CD4-positive, alpha-beta memory T cell (primary cell): Measurements from ENCODE around the gene FMNL1. TPM values are rescaled to one million over a fixed set of nuclear protein-coding genes. Genes with fewer than 3 reads are reported as not detected.

Source experiments
- CTCF ChIA-PET: fragments of 350-600 bp; sonication (Branson Sonifier 250); formaldehyde crosslinking; loops from one replicate; lab custom pipeline; 2021; ENCODE audit warnings: inconsistent platforms; ENCODE audit not compliant: partially characterized antibody; lab: Charles Lee
- POLR2A ChIA-PET: fragments of 350-600 bp; sonication (Branson Sonifier 250); formaldehyde crosslinking; loops from one replicate; lab custom pipeline; 2021; ENCODE audit not compliant: partially characterized antibody; lab: Charles Lee
- DNase-seq, 5 donors: peaks; one replicate each; pipeline versions ENCODE4 v3.0.0 to v3.0.0-alpha.2; 2020 to 2022; ENCODE audit warnings: mixed read lengths in 1 of 5
- H3K27ac ChIP-seq: one replicate; pipeline ENCODE4 v1.7.0; 2013; ENCODE audit warnings: low read depth, low read length
- H3K27me3 ChIP-seq: 2 replicates; pipeline ENCODE4 v1.7.0; 2013; ENCODE audit warnings: mild to moderate bottlenecking, low read length, moderate library complexity; ENCODE audit not compliant: insufficient read depth
- H3K36me3 ChIP-seq: 2 replicates; pipeline ENCODE4 v1.7.0; 2013; ENCODE audit warnings: mild to moderate bottlenecking, low read length, moderate library complexity; ENCODE audit not compliant: insufficient read depth
- H3K4me1 ChIP-seq: 2 replicates; pipeline ENCODE4 v1.7.0; 2013; ENCODE audit warnings: mild to moderate bottlenecking, low read length, moderate library complexity; ENCODE audit not compliant: insufficient read depth
- H3K4me3 ChIP-seq, 2 donors: one replicate each; pipeline ENCODE4 v1.7.0; 2013; ENCODE audit warnings: low read length in 2 of 2, mild to moderate bottlenecking in 1 of 2
- H3K9me3 ChIP-seq, 2 donors: one replicate each; pipeline ENCODE4 v1.7.0; 2013; ENCODE audit warnings: low read length in 2 of 2, control low read depth in 1 of 2; ENCODE audit not compliant: control insufficient read depth in 1 of 2
- H3K27ac Mint-ChIP-seq, 7 donors: one replicate each; pipeline ENCODE4 v1.8.0; 2020 to 2021; ENCODE audit warnings: mixed read lengths in 7 of 7, mild to moderate bottlenecking in 6 of 7, inconsistent platforms in 3 of 7, moderate library complexity in 3 of 7
- H3K27me3 Mint-ChIP-seq, 2 donors: one replicate each; pipeline ENCODE4 v1.8.0; 2020 to 2021; ENCODE audit warnings: mixed read lengths in 2 of 2
- H3K36me3 Mint-ChIP-seq, 2 donors: one replicate each; pipeline ENCODE4 v1.8.0; 2020 to 2021; ENCODE audit warnings: mixed read lengths in 2 of 2, inconsistent platforms in 1 of 2, mild to moderate bottlenecking in 1 of 2
- H3K4me1 Mint-ChIP-seq, 4 donors: one replicate each; pipeline ENCODE4 v1.8.0; 2020 to 2021; ENCODE audit warnings: mixed read lengths in 4 of 4, mild to moderate bottlenecking in 1 of 4
- H3K4me3 Mint-ChIP-seq, 8 donors: one replicate each; pipeline ENCODE4 v1.8.0; 2020 to 2021; ENCODE audit warnings: mixed read lengths in 8 of 8, mild to moderate bottlenecking in 7 of 8, moderate library complexity in 6 of 8, inconsistent platforms in 3 of 8
- H3K9me3 Mint-ChIP-seq, 8 donors: one replicate each; pipeline ENCODE4 v1.8.0; 2020 to 2021; ENCODE audit warnings: mixed read lengths in 8 of 8, mild to moderate bottlenecking in 5 of 8, inconsistent platforms in 3 of 8, moderate library complexity in 1 of 8
- intact Hi-C: fragments of 100-400 bp; cut with micrococcal nuclease; formaldehyde crosslinking; loops from one replicate; pipeline ENCODE4 v1.15.1; 2023
- polyA plus RNA-seq, 2 donors: library from polyadenylated mRNA; unstranded; fragments of 300-500 nt; fragmentation: Illumina TruSeq; gene quantifications; one replicate each; pipeline ENCODE4 v1.2.3, GENCODE V29; 2021
- total RNA-seq, 2 experiments: library from RNA; stranded (reverse); gene quantifications; one replicate each; pipeline ENCODE4 v1.2.3, GENCODE V29; 2021

Gene FMNL1
- total and polyA plus RNA-seq, 4 experiments from 2014 or later, result 8.1 to 405 (median 234) TPM

DNA sequence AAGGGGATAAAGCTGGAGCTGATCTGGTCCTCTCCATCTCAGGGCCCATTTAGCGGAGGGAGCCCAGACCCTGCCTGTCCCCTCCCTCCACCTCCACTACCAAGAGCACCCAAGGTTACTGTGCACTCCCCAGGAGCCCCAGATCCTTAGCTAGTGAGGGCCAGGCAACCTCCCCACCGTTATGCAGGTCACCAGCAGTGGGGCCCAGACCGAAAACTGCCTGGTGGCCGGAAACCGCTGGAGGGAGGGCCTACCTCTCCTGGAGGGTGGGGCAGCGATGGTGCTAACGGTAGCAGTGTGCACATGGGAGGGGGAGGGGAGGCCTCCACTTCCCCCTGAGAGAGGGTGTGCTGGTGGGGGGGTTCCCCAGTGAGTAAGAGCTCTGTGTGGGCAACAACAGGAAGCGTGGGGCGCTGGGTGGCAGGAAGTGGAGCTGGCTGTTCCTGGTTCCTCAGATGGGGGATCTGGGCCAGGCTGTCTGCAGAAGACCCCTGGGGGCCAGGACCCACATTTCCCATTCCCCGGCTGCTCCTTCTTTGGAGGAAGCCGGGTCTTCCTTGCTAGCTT, 4.4 kb downstream of the FMNL1 start:
- peaks cover 9 to 51% of the 10 kb centered on the region in 2 donors for H3K36me3 Mint-ChIP-seq
- H3K4me1 ChIP-seq, result peaks cover 69% of the 10 kb centered on the region

DNA sequence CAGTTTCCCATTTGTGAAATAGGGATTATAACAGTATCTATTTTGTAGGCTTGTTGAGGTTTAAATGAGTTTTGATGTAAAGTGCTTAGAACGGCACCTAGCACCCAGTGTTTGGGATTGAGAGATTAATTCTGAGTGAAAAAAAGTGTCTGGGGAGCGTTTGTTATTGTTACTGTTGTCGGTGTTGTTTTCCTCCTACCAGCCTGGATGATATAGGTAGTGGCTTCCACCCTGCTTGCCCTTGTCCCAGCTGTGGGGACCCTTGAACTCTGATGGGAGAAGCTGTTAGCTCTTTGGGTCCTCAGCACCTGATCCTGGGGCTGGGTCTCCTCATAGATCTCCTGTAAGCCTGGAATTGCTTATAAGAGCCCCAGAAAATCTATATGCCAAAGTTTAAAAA, 4.9 kb downstream of the FMNL1 start:
- intact Hi-C loops, result loop anchor here (1.0 to 5.0 kb wide), 6 partner anchors 9 to 966 kb away; partner anchors contain the start of genes HEXIM1, KANSL1 and MAP3K14
- CTCF ChIA-PET, result interaction anchor here (0.6 to 14.0 kb wide), 10 partner anchors 8 to 161 kb away, joined by 3 to 449 read pairs (median 9); partner anchors contain the start of genes ACBD4 and FMNL1
- Mint-ChIP-seq H3K4me1 (peaks cover 30 to 89% (median 52%) of the 10 kb centered on the region in 4 donors), H3K27ac (peak overlapping the region; percentile 99 to 100 (median 100)), H3K27me3 (no peaks in the 10 kb centered on the region), H3K9me3 (no peaks in the 10 kb centered on the region), H3K36me3 (peaks cover 9 to 53% of the 10 kb centered on the region in 2 donors), H3K4me3 (peak overlapping the region; percentile 96 to 100 (median 99))
- DNase-seq, result no peak
- Histone ChIP-seq H3K4me3 (peak overlapping the region; percentile 43 to 74), H3K27ac (peak overlapping the region; percentile 97), H3K36me3 (peaks cover under 1% of the 10 kb centered on the region), H3K4me1 (peaks cover 74% of the 10 kb centered on the region), H3K27me3 (no peaks in the 10 kb centered on the region), H3K9me3 (no peaks in the 10 kb centered on the region)
- POLR2A ChIA-PET, result interaction anchor here (0.5 to 24.4 kb wide), 19 partner anchors 9 to 768 kb away, joined by 3 to 1143 read pairs (median 5); partner anchors contain the start of genes ACBD4, HEXIM1, HEXIM2 and MAP3K14

More for the DNA sequence above, 4.4 kb downstream of the FMNL1 start:
- no peaks in the 10 kb centered on the region for H3K27me3 Mint-ChIP-seq
- Histone ChIP-seq H3K9me3 (no peaks in the 10 kb centered on the region), H3K36me3 (no peaks in the 10 kb centered on the region), H3K27ac (peak overlapping the region; percentile 97), H3K4me3 (peak overlapping the region; percentile 43 to 74), H3K27me3 (no peaks in the 10 kb centered on the region)
- no peaks in the 10 kb centered on the region for H3K9me3 Mint-ChIP-seq
- ChIA-PET CTCF (interaction anchor here (0.6 to 4.1 kb wide), 10 partner anchors 10 to 161 kb away, joined by 3 to 56 read pairs (median 5); partner anchors contain the start of gene ACBD4), POLR2A (interaction anchor here (0.5 to 24.4 kb wide), 21 partner anchors 9 to 768 kb away, joined by 3 to 1143 read pairs (median 5); partner anchors contain the start of genes ACBD4, HEXIM1, HEXIM2 and MAP3K14)
- H3K4me1 Mint-ChIP-seq, result peaks cover 30 to 85% (median 50%) of the 10 kb centered on the region in 4 donors
- peak overlapping the region; percentile 96 to 100 (median 99) for H3K4me3 Mint-ChIP-seq
- intact Hi-C loops, result loop anchor here (1.0 to 5.0 kb wide), 6 partner anchors 9 to 966 kb away; partner anchors contain the start of genes HEXIM1, KANSL1 and MAP3K14
- peak overlapping the region; percentile 99 to 100 (median 100) for H3K27ac Mint-ChIP-seq
- peak; percentile 93 to 99 (median 94) for DNase-seq

DNA sequence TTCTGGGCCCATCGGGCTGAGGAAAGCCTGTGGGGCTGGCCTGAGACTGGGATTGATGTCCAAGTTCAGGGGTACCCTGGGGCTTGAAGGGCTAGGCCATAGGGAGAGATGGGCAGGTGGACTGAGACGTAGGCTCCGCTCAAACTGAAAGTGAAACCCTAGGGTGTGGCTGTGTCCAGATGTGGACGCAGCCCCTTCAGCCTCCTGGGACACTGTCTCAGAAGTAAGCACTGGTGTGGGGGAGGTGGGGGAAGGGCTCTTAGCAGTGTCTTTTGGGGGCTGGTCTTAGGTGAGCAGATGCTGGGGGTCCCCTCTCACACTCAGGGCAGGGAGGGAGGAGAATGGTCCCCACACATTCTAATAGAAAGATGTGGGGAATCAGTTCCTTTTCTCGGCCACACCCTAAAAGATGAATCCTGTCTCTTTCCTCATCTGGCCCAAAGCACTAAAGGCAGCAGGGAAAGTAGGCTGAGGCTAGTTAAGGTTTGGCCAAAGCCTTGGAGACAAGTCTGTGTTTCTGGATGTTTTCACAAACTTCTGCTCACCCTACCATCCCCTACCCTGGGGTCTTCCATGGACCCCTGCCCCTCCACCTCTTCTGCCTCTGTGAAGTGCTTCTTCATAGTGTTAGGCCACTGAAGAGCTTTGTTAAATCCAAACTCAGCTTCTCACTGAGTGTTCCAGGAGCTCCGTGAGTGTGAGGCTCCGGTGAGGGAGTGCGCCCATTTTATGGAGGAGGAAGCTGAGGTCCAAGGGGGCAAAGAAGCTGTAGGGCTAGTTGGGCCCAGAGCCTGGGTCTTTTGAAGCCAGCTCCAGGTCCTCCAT, 5.6 kb downstream of the FMNL1 start:
- Mint-ChIP-seq H3K27ac (peak overlapping the region; percentile 99 to 100 (median 100)), H3K9me3 (no peaks in the 10 kb centered on the region), H3K36me3 (peaks cover 9 to 56% of the 10 kb centered on the region in 2 donors), H3K4me3 (peak overlapping the region; percentile 96 to 100 (median 99)), H3K27me3 (no peaks in the 10 kb centered on the region), H3K4me1 (peaks cover 33 to 96% (median 58%) of the 10 kb centered on the region in 4 donors)
- CTCF ChIA-PET, result interaction anchor here (0.8 to 14.0 kb wide), 7 partner anchors 8 to 93 kb away, joined by 3 to 449 read pairs (median 15); partner anchors contain the start of gene FMNL1
- intact Hi-C loops, result loop anchor here (2.0 to 5.0 kb wide), 3 partner anchors 79 to 965 kb away; partner anchors contain the start of genes HEXIM1 and KANSL1
- peak overlapping the region; percentile 97 for H3K27ac ChIP-seq
- H3K9me3 ChIP-seq, result no peaks in the 10 kb centered on the region
- H3K4me3 ChIP-seq, result peak overlapping the region; percentile 43 to 74
- no peaks in the 10 kb centered on the region for H3K27me3 ChIP-seq
- peaks cover 8% of the 10 kb centered on the region for H3K36me3 ChIP-seq
- DNase-seq, result peak in 2 of 5 donors; percentile 24 to 49
- H3K4me1 ChIP-seq, result peaks cover 82% of the 10 kb centered on the region
- POLR2A ChIA-PET, result interaction anchor here (1.2 to 30.3 kb wide), 10 partner anchors 2 to 162 kb away, joined by 3 to 1143 read pairs (median 24); partner anchors contain the start of genes ACBD4, FMNL1, HEXIM1 and HEXIM2

DNA sequence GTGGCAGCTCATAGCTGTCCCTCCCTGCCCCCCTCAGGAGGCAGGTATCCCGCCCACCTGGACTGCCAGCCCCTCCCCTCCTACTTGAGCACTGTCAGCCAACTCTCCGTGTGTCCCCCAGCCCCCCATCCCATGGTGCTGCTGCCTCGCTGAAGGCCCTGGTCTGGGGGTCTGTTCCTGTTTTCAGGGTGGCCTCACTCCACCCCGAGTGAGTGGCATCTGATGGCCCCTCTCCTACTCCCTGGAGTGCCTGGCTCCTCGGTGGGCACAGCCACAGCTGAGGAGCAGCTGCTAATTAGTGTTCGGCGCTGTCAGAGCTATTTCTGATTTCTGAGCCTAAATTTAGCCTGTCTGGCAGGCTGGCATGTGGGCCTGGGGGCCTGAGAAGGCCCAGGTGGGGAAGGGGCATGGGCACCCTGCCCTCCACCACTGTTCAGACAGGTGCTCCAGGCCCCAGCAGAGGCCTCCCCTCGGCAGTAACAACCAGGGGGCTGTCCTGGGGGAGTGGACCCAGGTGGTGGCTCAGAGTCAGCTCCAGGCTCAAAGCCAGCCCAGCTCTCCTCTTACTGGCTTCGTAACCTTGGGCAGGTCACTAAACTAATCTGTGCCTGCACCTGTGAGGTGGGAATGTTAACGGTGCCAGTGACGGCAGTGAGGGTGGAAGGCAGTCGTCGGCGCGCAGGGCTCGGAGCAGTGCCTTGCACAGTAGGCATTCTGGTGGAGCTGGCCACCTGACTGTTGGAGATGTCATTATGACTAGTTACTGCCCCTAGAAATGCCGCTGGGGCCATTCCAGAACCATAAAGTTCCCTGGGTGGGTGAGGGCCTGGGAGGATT, 6.5 kb downstream of the FMNL1 start:
- intact Hi-C loops, result loop anchor here (2.0 to 5.0 kb wide), 3 partner anchors 79 to 964 kb away; partner anchors contain the start of genes HEXIM1 and KANSL1
- Histone ChIP-seq H3K4me1 (peaks cover 90% of the 10 kb centered on the region), H3K4me3 (peak overlapping the region; percentile 43 to 74), H3K36me3 (peaks cover 17% of the 10 kb centered on the region), H3K27me3 (no peaks in the 10 kb centered on the region), H3K9me3 (no peaks in the 10 kb centered on the region), H3K27ac (peak overlapping the region; percentile 97)
- CTCF ChIA-PET, result interaction anchor here (0.8 to 14.0 kb wide), 10 partner anchors 8 to 157 kb away, joined by 3 to 449 read pairs (median 6); partner anchors contain the start of genes FMNL1 and HEXIM1
- Mint-ChIP-seq H3K36me3 (peaks cover 5 to 57% of the 10 kb centered on the region in 2 donors), H3K4me1 (peaks cover 41 to 99% (median 65%) of the 10 kb centered on the region in 4 donors), H3K27ac (peak overlapping the region; percentile 99 to 100 (median 100)), H3K27me3 (no peaks in the 10 kb centered on the region), H3K4me3 (peak overlapping the region; percentile 96 to 100 (median 99)), H3K9me3 (no peaks in the 10 kb centered on the region)
- POLR2A ChIA-PET, result interaction anchor here (1.2 to 30.3 kb wide), 10 partner anchors 3 to 93 kb away, joined by 3 to 1143 read pairs (median 27); partner anchors contain the start of genes ACBD4, FMNL1, HEXIM1 and HEXIM2
- peak in 2 of 5 donors; percentile 30 to 73 for DNase-seq

DNA sequence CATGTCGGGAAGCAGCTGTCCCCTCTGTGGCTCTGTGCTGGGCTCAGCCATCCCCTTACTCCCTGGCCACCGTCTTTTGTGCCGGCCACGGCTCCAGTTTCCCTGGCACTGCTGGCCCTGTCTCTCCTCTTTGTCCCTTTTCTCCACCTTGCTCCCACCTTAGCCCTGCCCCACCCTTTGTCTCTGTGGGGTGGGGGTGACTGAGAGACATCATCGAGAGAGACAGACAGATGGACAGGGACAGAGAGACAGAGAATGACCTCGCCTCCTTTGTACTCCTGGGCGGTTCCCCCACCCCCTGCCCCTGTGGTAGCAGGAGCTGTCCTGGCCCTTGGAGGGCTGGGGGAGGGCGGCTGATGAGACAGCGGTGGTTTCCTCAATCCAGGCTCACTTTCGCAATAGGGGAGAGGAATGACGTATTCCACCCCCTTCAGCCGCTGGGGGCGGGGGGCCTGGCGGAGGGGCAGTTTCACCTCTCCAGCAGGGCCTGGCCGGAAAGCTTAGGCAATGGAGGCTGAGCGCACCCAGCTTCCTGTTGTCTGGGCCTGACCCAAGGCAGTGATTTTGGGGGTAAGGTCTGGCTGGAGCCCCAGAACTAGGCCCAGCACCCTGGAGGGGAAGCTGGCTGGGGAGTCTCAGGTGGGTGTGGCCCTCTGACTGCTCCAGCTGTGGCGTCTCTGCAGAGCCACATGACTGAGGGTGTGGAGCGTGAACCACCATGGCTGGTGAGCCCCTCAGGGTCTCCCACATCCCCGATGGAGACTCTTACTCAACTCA, 7.3 kb downstream of the FMNL1 start:
- Mint-ChIP-seq H3K4me1 (peaks cover 48 to 99% (median 69%) of the 10 kb centered on the region in 4 donors), H3K9me3 (no peaks in the 10 kb centered on the region)

More for the DNA sequence above, 7.3 kb downstream of the FMNL1 start:
- no peaks in the 10 kb centered on the region for H3K27me3 ChIP-seq
- peaks cover 4 to 56% of the 10 kb centered on the region in 2 donors for H3K36me3 Mint-ChIP-seq
- CTCF ChIA-PET, result interaction anchor here (0.7 to 14.0 kb wide), 9 partner anchors 10 to 156 kb away, joined by 3 to 449 read pairs (median 6); partner anchors contain the start of genes ACBD4, FMNL1 and HEXIM1
- H3K36me3 ChIP-seq, result peaks cover 23% of the 10 kb centered on the region
- peak overlapping the region; percentile 97 for H3K27ac ChIP-seq
- no peaks in the 10 kb centered on the region for H3K27me3 Mint-ChIP-seq
- peak overlapping the region; percentile 43 to 74 for H3K4me3 ChIP-seq
- intact Hi-C loops, result loop anchor here (1.0 to 5.0 kb wide), 2 partner anchors 10 to 963 kb away; partner anchors contain the start of gene KANSL1
- H3K4me3 Mint-ChIP-seq, result peak overlapping the region; percentile 96 to 100 (median 99)
- H3K4me1 ChIP-seq, result peaks cover 95% of the 10 kb centered on the region
- POLR2A ChIA-PET, result interaction anchor here (0.5 to 30.3 kb wide), 14 partner anchors 4 to 799 kb away, joined by 3 to 1143 read pairs (median 4); partner anchors contain the start of genes ACBD4, FMNL1, HEXIM1 and HEXIM2
- H3K9me3 ChIP-seq, result no peaks in the 10 kb centered on the region
- peak; percentile 78 to 97 (median 84) for DNase-seq
- peak overlapping the region; percentile 99 to 100 (median 100) for H3K27ac Mint-ChIP-seq
